Gastrocnemius medialis (tissue), 4 donors: Measurements from ENCODE around the gene ROBO4.

Experiments used
- CTCF ChIP-seq, 5 experiments: fragments of 450-650 bp in 3 of 5; fragments of 200-600 bp in 2 of 5; sonication (generic) in 2 of 5; IDR thresholded peaks in 4 of 5; conservative IDR thresholded peaks in 1 of 5; 1 replicate in 4 of 5; 2 replicates in 1 of 5; pipeline ENCODE4 v1.5.1; 2016 to 2019; ENCODE audit warnings: antibody characterized with exemption in 5 of 5, mild to moderate bottlenecking in 3 of 5, moderate library complexity in 3 of 5
- POLR2A ChIP-seq, 2 donors: fragments of 450-650 bp; IDR thresholded peaks; one replicate each; pipeline ENCODE4 v1.6.1; 2017; ENCODE audit warnings: antibody characterized with exemption in 2 of 2, mild to moderate bottlenecking in 2 of 2, moderate library complexity in 2 of 2

GRCh38 chr11:124902616-124903015, 5.0 kb upstream of the ROBO4 start:
- no peak for TF ChIP-seq CTCF (IDR thresholded peaks at IDR 0.05 in 4 of 5, conservative IDR thresholded peaks at IDR 0.05 in 1 of 5)
- TF ChIP-seq POLR2A (IDR thresholded peaks at IDR 0.05): no peak
